ES-I3 (cell line): ENCODE results near the gene CCND1.

Experiments used
- H3K36me3 ChIP-seq: 2 replicates; pipeline ENCODE4 v1.6.1; 2013; ENCODE audit warnings: mild to moderate bottlenecking, low read length, control low read depth, moderate library complexity; ENCODE audit not compliant: insufficient read depth
- H3K4me1 ChIP-seq: 2 replicates; pipeline ENCODE4 v1.6.1; 2013; ENCODE audit warnings: mild to moderate bottlenecking, control low read depth, low read length; ENCODE audit not compliant: insufficient read depth
- H3K9ac ChIP-seq: 2 replicates; pipeline ENCODE4 v1.6.1; 2013; ENCODE audit warnings: low read depth, mild to moderate bottlenecking, low read length, moderate library complexity
- H3K9me3 ChIP-seq: 2 replicates; pipeline ENCODE4 v1.6.1; 2013; ENCODE audit warnings: mild to moderate bottlenecking, low read length, moderate library complexity; ENCODE audit not compliant: control insufficient read depth, insufficient read depth

The CCND1 gene

GRCh38 chr11:69650081-69650831, 9.3 kb downstream of the CCND1 start:
- H3K9me3 ChIP-seq, result no peaks in the 10 kb centered on the region
- peaks cover 19% of the 10 kb centered on the region for H3K36me3 ChIP-seq
- no peaks in the 10 kb centered on the region; the same call in 1 of the 2 replicates for H3K4me1 ChIP-seq
- H3K9ac ChIP-seq, result no peak overlapping the region

- Histone ChIP-seq H3K9me3 (no peaks in the 10 kb centered on the region), H3K9ac (no peak overlapping the region), H3K36me3 (peaks cover 19% of the 10 kb centered on the region), H3K4me1 (no peaks in the 10 kb centered on the region; the same call in 1 of the 2 replicates)
These were observed 9.9 kb downstream of the CCND1 start for GRCh38 chr11:69650832-69651344.

- Histone ChIP-seq H3K9me3 (no peaks in the 10 kb centered on the region), H3K36me3 (peaks cover 19% of the 10 kb centered on the region), H3K9ac (no peak overlapping the region), H3K4me1 (no peaks in the 10 kb centered on the region)
These were observed 11.1 kb downstream of the CCND1 start for GRCh38 chr11:69651834-69652620.

GRCh38 chr11:69652999-69653398, 12.0 kb downstream of the CCND1 start:
- Histone ChIP-seq H3K4me1 (peaks cover 8% of the 10 kb centered on the region; the same call in 1 of the 2 replicates), H3K36me3 (peaks cover 15% of the 10 kb centered on the region), H3K9me3 (no peaks in the 10 kb centered on the region), H3K9ac (no peak overlapping the region)

- peaks cover 13% of the 10 kb centered on the region for H3K4me1 ChIP-seq
- no peak overlapping the region for H3K9ac ChIP-seq
- H3K9me3 ChIP-seq, result no peaks in the 10 kb centered on the region
- peaks cover 15% of the 10 kb centered on the region for H3K36me3 ChIP-seq
These were observed 12.5 kb downstream of the CCND1 start for GRCh38 chr11:69653406-69653960.

GRCh38 chr11:69654001-69654659, 13.2 kb downstream of the CCND1 start:
- Histone ChIP-seq H3K36me3 (peaks cover 15% of the 10 kb centered on the region), H3K9me3 (no peaks in the 10 kb centered on the region), H3K4me1 (peaks cover 17% of the 10 kb centered on the region), H3K9ac (no peak overlapping the region)

GRCh38 chr11:69654660-69655478, 13.9 kb downstream of the CCND1 start:
- Histone ChIP-seq H3K4me1 (peaks cover 17% of the 10 kb centered on the region), H3K9ac (no peak overlapping the region), H3K9me3 (no peaks in the 10 kb centered on the region), H3K36me3 (peaks cover 11% of the 10 kb centered on the region)

- Histone ChIP-seq H3K4me1 (peaks cover 17% of the 10 kb centered on the region), H3K36me3 (peaks cover 11% of the 10 kb centered on the region), H3K9ac (no peak overlapping the region), H3K9me3 (no peaks in the 10 kb centered on the region)
These were observed 14.8 kb downstream of the CCND1 start for GRCh38 chr11:69655479-69656428.

- Histone ChIP-seq H3K9me3 (no peaks in the 10 kb centered on the region), H3K36me3 (peaks cover 4% of the 10 kb centered on the region; the same call in 1 of the 2 replicates), H3K9ac (no peak overlapping the region), H3K4me1 (peaks cover 17% of the 10 kb centered on the region)
These were observed 15.8 kb downstream of the CCND1 start for GRCh38 chr11:69656536-69657455.

GRCh38 chr11:69657456-69657910, 16.5 kb downstream of the CCND1 start:
- Histone ChIP-seq H3K36me3 (no peaks in the 10 kb centered on the region; the same call in 1 of the 2 replicates), H3K9ac (no peak overlapping the region), H3K4me1 (peaks cover 17% of the 10 kb centered on the region), H3K9me3 (no peaks in the 10 kb centered on the region)

GRCh38 chr11:69657911-69658625, 17.1 kb downstream of the CCND1 start:
- no peak overlapping the region for H3K9ac ChIP-seq
- peaks cover 17% of the 10 kb centered on the region for H3K4me1 ChIP-seq
- no peaks in the 10 kb centered on the region; the same call in 1 of the 2 replicates for H3K36me3 ChIP-seq
- H3K9me3 ChIP-seq, result no peaks in the 10 kb centered on the region
